Dendritic cell treated with granulocyte-macrophage colony-stimulating factor and Interleukin-4, amounts not matched to agents 40 ng/mL and 50 ng/mL, for 4 days (primary cell): ENCODE results near the gene TAF9B.
"Not testable (repeated sequence)": the region's sequence is repeated elsewhere in the genome, so short reads cannot be mapped to it uniquely, and the experiment has no call there.

Source experiments
- H3K27ac Mint-ChIP-seq: one replicate; pipeline ENCODE4 v1.8.0; 2022; ENCODE audit warnings: mild to moderate bottlenecking, mixed read lengths
- H3K27me3 Mint-ChIP-seq: one replicate; pipeline ENCODE4 v1.8.0; 2022; ENCODE audit warnings: mild to moderate bottlenecking, mixed read lengths
- H3K36me3 Mint-ChIP-seq: one replicate; pipeline ENCODE4 v1.8.0; 2022; ENCODE audit warnings: low read depth, mixed read lengths
- H3K4me1 Mint-ChIP-seq: one replicate; pipeline ENCODE4 v1.8.0; 2022; ENCODE audit warnings: low read depth, mixed read lengths
- H3K4me3 Mint-ChIP-seq: one replicate; pipeline ENCODE4 v1.8.0; 2022; ENCODE audit warnings: mild to moderate bottlenecking, moderate library complexity, mixed read lengths
- H3K9me3 Mint-ChIP-seq: one replicate; pipeline ENCODE4 v1.8.0; 2022; ENCODE audit warnings: mixed read lengths
- intact Hi-C: fragments of 100-400 bp; cut with micrococcal nuclease; formaldehyde crosslinking; loops from one replicate; pipeline ENCODE4 v1.15.0; 2022

TAF9B gene

DNA sequence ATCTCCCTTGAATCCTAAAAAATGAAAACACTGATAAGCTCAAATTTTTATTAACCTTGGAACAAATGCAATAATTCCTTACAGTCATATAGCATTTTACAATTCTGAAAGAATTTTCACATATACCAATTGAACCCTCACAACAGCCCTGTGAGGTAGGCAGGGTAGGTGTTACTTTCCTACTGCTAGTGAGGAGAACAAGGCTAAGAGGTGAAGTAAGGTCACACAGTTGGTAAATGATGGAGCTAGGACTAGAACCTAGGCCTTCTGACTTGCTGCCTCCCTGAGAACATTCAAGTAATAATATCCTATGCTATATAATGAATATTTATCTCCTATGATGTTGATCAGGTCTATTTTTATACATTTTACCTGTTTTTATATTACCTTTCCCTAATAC lies 9.7 kb downstream of the TAF9B start:
- no peak overlapping the region for H3K27ac Mint-ChIP-seq
- no peaks in the 10 kb centered on the region for H3K27me3 Mint-ChIP-seq
- no peaks in the 10 kb centered on the region for H3K9me3 Mint-ChIP-seq
- no peaks in the 10 kb centered on the region for H3K4me1 Mint-ChIP-seq
- H3K4me3 Mint-ChIP-seq = no peak overlapping the region
- intact Hi-C loops = no loop called here
- H3K36me3 Mint-ChIP-seq = peaks cover 54% of the 10 kb centered on the region

GRCh38 chrX:78125781-78126180 lies 13.7 kb downstream of the TAF9B start:
- intact Hi-C loops = not testable (repeated sequence)
- Mint-ChIP-seq H3K27ac (peak overlapping the region; percentile 22), H3K36me3 (peaks cover 90% of the 10 kb centered on the region)

GRCh38 chrX:78125148-78125547 lies 14.3 kb downstream of the TAF9B start:
- intact Hi-C loops = no loop called here
- H3K36me3 Mint-ChIP-seq = peaks cover 87% of the 10 kb centered on the region
- H3K27me3 Mint-ChIP-seq = no peaks in the 10 kb centered on the region
- H3K27ac Mint-ChIP-seq = peak overlapping the region; percentile 22
- H3K4me3 Mint-ChIP-seq = no peak overlapping the region
- no peaks in the 10 kb centered on the region for H3K9me3 Mint-ChIP-seq
- H3K4me1 Mint-ChIP-seq = no peaks in the 10 kb centered on the region

More at GRCh38 chrX:78125781-78126180, 13.7 kb downstream of the TAF9B start:
- H3K4me3 Mint-ChIP-seq, H3K27me3 Mint-ChIP-seq, H3K9me3 Mint-ChIP-seq, H3K4me1 Mint-ChIP-seq: not testable (repeated sequence)

- Mint-ChIP-seq H3K27ac (no peak overlapping the region), H3K4me1 (no peaks in the 10 kb centered on the region), H3K27me3 (no peaks in the 10 kb centered on the region), H3K4me3 (no peak overlapping the region), H3K9me3 (no peaks in the 10 kb centered on the region), H3K36me3 (peaks cover 91% of the 10 kb centered on the region)
- intact Hi-C loops = no loop called here
Observed at GRCh38 chrX:78124307-78124706, 15.1 kb downstream of the TAF9B start.

GRCh38 chrX:78123190-78123589 lies 16.3 kb downstream of the TAF9B start:
- H3K4me3 Mint-ChIP-seq = no peak overlapping the region
- H3K27me3 Mint-ChIP-seq = no peaks in the 10 kb centered on the region
- H3K36me3 Mint-ChIP-seq = peaks cover 91% of the 10 kb centered on the region
- no peaks in the 10 kb centered on the region for H3K9me3 Mint-ChIP-seq
- intact Hi-C loops = no loop called here
- H3K27ac Mint-ChIP-seq = no peak overlapping the region
- peaks cover 6% of the 10 kb centered on the region for H3K4me1 Mint-ChIP-seq

- H3K4me3 Mint-ChIP-seq = no peak overlapping the region
- H3K4me1 Mint-ChIP-seq = peaks cover 17% of the 10 kb centered on the region
- no peak overlapping the region for H3K27ac Mint-ChIP-seq
- intact Hi-C loops = no loop called here
- H3K9me3 Mint-ChIP-seq = no peaks in the 10 kb centered on the region
- peaks cover 91% of the 10 kb centered on the region for H3K36me3 Mint-ChIP-seq
- no peaks in the 10 kb centered on the region for H3K27me3 Mint-ChIP-seq
Observed at GRCh38 chrX:78119521-78120227, 19.8 kb downstream of the TAF9B start.

DNA sequence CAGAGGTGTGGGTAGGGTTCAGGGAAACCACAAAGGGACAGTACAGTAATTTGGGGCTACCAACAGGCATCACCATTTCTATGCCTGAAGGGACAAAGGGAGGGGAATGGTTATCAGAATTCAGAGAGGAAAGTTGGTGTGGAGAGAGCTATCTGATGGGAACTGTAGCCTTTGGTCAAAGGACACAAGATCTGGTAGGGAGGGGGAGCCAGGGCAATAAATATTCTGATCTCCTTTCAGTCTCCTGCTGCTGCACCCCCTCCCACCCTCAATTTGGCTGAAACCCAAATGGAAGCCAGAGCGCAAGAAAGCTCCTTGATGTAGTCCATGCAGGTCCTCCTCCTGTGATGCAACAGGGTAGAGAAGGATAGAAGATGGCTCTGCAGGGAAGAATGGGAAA lies 20.8 kb downstream of the TAF9B start:
- Mint-ChIP-seq H3K27me3 (no peaks in the 10 kb centered on the region), H3K36me3 (peaks cover 91% of the 10 kb centered on the region), H3K9me3 (no peaks in the 10 kb centered on the region), H3K4me1 (peaks cover 20% of the 10 kb centered on the region), H3K27ac (no peak overlapping the region), H3K4me3 (no peak overlapping the region)
- intact Hi-C loops = no loop called here

- Mint-ChIP-seq H3K4me1 (peaks cover 23% of the 10 kb centered on the region), H3K4me3 (no peak overlapping the region)
Observed at GRCh38 chrX:78116766-78117165, 22.7 kb downstream of the TAF9B start.

GRCh38 chrX:78116365-78116764 lies 23.1 kb downstream of the TAF9B start:
- Mint-ChIP-seq H3K9me3 (no peaks in the 10 kb centered on the region), H3K4me1 (peaks cover 23% of the 10 kb centered on the region), H3K27me3 (no peaks in the 10 kb centered on the region), H3K4me3 (no peak overlapping the region), H3K27ac (peak overlapping the region; percentile 63), H3K36me3 (peaks cover 86% of the 10 kb centered on the region)
- intact Hi-C loops = no loop called here

More at GRCh38 chrX:78116766-78117165, 22.7 kb downstream of the TAF9B start:
- intact Hi-C loops = no loop called here
- peaks cover 86% of the 10 kb centered on the region for H3K36me3 Mint-ChIP-seq
- H3K27me3 Mint-ChIP-seq = no peaks in the 10 kb centered on the region
- H3K27ac Mint-ChIP-seq = peak overlapping the region; percentile 63
- no peaks in the 10 kb centered on the region for H3K9me3 Mint-ChIP-seq

GRCh38 chrX:78111140-78111931 lies 28.1 kb downstream of the TAF9B start:
- Mint-ChIP-seq H3K4me1 (peaks cover 25% of the 10 kb centered on the region), H3K27ac (no peak overlapping the region), H3K36me3 (peaks cover 75% of the 10 kb centered on the region), H3K27me3 (no peaks in the 10 kb centered on the region), H3K4me3 (no peak overlapping the region), H3K9me3 (no peaks in the 10 kb centered on the region)
- intact Hi-C loops = no loop called here

- peaks cover 29% of the 10 kb centered on the region for H3K4me1 Mint-ChIP-seq
- no peak overlapping the region for H3K27ac Mint-ChIP-seq
- no peak overlapping the region for H3K4me3 Mint-ChIP-seq
- intact Hi-C loops = loop anchor here (5.0 kb wide), 1 partner anchor 197 kb away; the partner anchor contains the start of gene ATP7A
- H3K9me3 Mint-ChIP-seq = no peaks in the 10 kb centered on the region
- peaks cover 74% of the 10 kb centered on the region for H3K36me3 Mint-ChIP-seq
- H3K27me3 Mint-ChIP-seq = no peaks in the 10 kb centered on the region
Observed at GRCh38 chrX:78109458-78109857, 30.0 kb downstream of the TAF9B start.

DNA sequence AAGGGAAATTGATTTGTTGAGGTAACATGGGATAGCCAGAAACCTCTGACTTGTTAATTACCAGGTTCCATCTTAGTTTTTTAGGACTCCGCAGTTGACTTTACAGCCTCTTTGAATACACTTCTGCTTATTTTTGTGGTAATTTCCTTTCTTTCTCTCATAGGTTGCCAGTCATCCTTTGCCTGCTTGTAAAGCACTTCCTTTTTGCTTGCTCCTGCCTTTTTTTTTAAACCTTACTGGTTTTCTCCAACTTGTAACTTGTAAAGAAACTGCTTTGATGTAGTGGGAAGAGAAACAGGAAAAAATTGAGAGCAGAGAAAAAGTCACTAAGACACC lies 32.8 kb downstream of the TAF9B start:
- no peaks in the 10 kb centered on the region for H3K9me3 Mint-ChIP-seq
- peak overlapping the region; percentile 91 for H3K4me3 Mint-ChIP-seq
- peaks cover 54% of the 10 kb centered on the region for H3K36me3 Mint-ChIP-seq
- peaks cover 29% of the 10 kb centered on the region for H3K4me1 Mint-ChIP-seq
- intact Hi-C loops = loop anchor here (5.0 kb wide), 1 partner anchor 194 kb away; the partner anchor contains the start of gene ATP7A
- peak overlapping the region; percentile 94 for H3K27ac Mint-ChIP-seq
- no peaks in the 10 kb centered on the region for H3K27me3 Mint-ChIP-seq

DNA sequence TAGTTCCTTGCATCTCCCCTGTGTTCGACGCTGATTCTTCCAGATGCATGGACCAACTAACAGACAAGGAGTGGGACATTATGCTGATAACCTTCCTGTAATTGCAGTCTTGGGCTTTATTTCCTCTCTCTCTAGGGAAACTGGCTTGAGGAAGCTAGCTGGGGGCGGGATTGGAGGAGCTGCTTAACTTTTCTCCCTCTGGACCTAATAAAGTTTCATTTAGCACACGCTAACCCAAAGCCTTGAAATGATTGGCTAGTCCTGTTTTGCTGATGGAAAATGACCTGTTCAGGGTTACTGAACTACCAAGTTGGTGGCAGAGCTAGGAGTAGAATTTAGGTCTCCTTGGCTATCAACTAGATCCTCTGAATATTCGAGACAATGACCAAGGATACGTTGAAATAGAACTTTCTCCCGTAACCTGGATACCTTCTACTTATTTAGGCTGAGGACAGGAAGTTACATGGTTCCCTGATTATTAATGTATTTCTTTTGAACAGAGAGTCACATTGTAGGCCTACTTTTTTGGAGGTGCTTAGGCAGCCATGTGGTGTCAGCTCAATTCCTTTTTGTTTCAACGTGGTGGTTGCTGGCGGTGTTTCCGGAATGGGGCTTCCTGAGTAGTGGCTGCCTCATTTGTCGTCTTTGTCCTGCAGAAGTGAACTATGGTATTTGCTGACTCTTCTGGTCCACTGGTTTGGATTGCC lies 33.4 kb downstream of the TAF9B start:
- peaks cover 48% of the 10 kb centered on the region for H3K36me3 Mint-ChIP-seq

More for the DNA sequence above, 33.4 kb downstream of the TAF9B start:
- H3K4me1 Mint-ChIP-seq = peaks cover 29% of the 10 kb centered on the region
- peak overlapping the region; percentile 94 for H3K27ac Mint-ChIP-seq
- no peaks in the 10 kb centered on the region for H3K27me3 Mint-ChIP-seq
- intact Hi-C loops = loop anchor here (2.0 to 5.0 kb wide), 2 partner anchors 194 to 211 kb away; partner anchors contain the start of genes ATP7A and MAGT1
- peak overlapping the region; percentile 91 for H3K4me3 Mint-ChIP-seq
- H3K9me3 Mint-ChIP-seq = no peaks in the 10 kb centered on the region
